OCI-LY3 (cell line): ENCODE data around the gene PTPRU.

Experiments
- H2AFZ ChIP-seq: fragments of 200-600, 300-600 bp; shearing (Covaris generic); 2 replicates; pipeline ENCODE4 v1.6.0; 2014; ENCODE audit warnings: antibody characterized with exemption, low read depth, low read length
- H3K27ac ChIP-seq: fragments of 200-600, 300-600 bp; sonication (generic); 2 replicates; pipeline ENCODE4 v1.5.1; 2014; ENCODE audit warnings: mild to moderate bottlenecking, low read length, moderate library complexity, mixed read lengths
- H3K27me3 ChIP-seq: fragments of 200-600, 300-600 bp; sonication (generic); 2 replicates; pipeline ENCODE4 v1.6.1; 2014; ENCODE audit warnings: low read depth, low read length, mixed read lengths
- H3K36me3 ChIP-seq: fragments of 200-600, 300-600 bp; sonication (generic); replicated peaks from 2 replicates; pipeline ENCODE3; 2014; ENCODE audit warnings: low read depth, low read length, mixed read lengths
- H3K4me1 ChIP-seq: fragments of 300-600, 200-600 bp; sonication (generic); 2 replicates; pipeline ENCODE4 v1.6.1; 2014; ENCODE audit warnings: low read length, mixed read lengths
- H3K4me2 ChIP-seq: fragments of 200-600, 300-600 bp; sonication (generic); 2 replicates; pipeline ENCODE4 v1.6.1; 2014; ENCODE audit warnings: low read length, mixed read lengths
- H3K4me3 ChIP-seq: fragments of 300-600, 200-600 bp; sonication (generic); 2 replicates; pipeline ENCODE4 v1.5.1; 2014; ENCODE audit warnings: antibody characterized with exemption, mild to moderate bottlenecking, low read length, moderate library complexity
- H3K79me2 ChIP-seq: fragments of 300-600, 200-600 bp; shearing (Covaris generic); 2 replicates; pipeline ENCODE4 v1.6.1; 2014; ENCODE audit warnings: mild to moderate bottlenecking, low read length, mixed read lengths
- H3K9ac ChIP-seq: fragments of 300-600, 200-600 bp; shearing (Covaris generic); 2 replicates; pipeline ENCODE4 v1.6.0; 2014; ENCODE audit warnings: mild to moderate bottlenecking, low read length, moderate library complexity
- H3K9me3 ChIP-seq: fragments of 200-600, 300-600 bp; shearing (Covaris generic); 2 replicates; pipeline ENCODE4 v1.6.1; 2014; ENCODE audit warnings: low read length, mixed read lengths; ENCODE audit not compliant: insufficient read depth
- H4K20me1 ChIP-seq: fragments of 200-600, 300-600 bp; sonication (generic); 2 replicates; pipeline ENCODE4 v1.6.1; 2016; ENCODE audit warnings: low read length, mixed read lengths; ENCODE audit not compliant: insufficient read depth
- EZH2phosphoT487 ChIP-seq: fragments of 200-600 bp; shearing (Covaris generic); IDR thresholded peaks from 2 replicates; pipeline ENCODE4 v1.6.1; 2018; ENCODE audit warnings: antibody characterized with exemption, mixed run types, low read depth
- TF ChIP-seq, protein P1 (sequence below): fragments of 200-600, 300-600 bp; sonication (generic); IDR thresholded peaks from 2 replicates; pipeline ENCODE4 v1.5.1; 2014; ENCODE audit warnings: antibody characterized with exemption, low read length, low read depth

Gene PTPRU

DNA sequence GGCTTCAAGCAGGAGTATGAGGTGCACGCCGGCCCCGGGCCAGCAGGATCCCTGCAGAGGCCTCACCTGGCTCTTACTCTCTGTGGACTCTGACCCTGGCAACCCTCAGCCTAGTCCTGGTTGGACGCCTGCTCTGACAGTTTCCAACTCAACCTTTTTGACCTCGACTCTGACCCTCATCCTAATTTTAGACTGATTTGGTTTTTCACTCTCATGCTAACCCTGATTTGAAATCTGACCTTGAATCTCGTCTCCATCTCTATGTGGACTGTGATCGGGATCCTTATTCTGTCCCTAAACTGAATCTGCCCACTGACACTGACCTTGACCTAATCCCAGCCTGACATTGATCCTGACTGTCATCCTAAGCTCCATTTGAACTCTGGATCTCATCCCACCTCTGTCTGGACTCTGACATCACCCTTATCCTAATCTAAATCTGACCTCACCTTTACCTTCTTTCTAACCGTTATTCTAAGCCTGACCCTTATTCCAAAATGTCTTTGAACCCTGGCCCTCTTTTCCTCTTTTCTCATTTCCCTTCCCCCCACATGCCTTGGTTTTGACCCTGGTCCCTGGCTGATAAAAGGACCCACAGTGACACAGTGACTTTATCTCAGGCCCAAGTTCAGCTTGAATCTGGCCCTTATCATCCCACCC, 67.8 kb downstream of the PTPRU start:
- TF ChIP-seq EZH2phosphoT487: no peak
- TF ChIP-seq, protein P1, sequence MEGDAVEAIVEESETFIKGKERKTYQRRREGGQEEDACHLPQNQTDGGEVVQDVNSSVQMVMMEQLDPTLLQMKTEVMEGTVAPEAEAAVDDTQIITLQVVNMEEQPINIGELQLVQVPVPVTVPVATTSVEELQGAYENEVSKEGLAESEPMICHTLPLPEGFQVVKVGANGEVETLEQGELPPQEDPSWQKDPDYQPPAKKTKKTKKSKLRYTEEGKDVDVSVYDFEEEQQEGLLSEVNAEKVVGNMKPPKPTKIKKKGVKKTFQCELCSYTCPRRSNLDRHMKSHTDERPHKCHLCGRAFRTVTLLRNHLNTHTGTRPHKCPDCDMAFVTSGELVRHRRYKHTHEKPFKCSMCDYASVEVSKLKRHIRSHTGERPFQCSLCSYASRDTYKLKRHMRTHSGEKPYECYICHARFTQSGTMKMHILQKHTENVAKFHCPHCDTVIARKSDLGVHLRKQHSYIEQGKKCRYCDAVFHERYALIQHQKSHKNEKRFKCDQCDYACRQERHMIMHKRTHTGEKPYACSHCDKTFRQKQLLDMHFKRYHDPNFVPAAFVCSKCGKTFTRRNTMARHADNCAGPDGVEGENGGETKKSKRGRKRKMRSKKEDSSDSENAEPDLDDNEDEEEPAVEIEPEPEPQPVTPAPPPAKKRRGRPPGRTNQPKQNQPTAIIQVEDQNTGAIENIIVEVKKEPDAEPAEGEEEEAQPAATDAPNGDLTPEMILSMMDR: no peak
- H4K20me1 ChIP-seq: no peaks in the 10 kb centered on the region
- H3K4me2 ChIP-seq: no peak overlapping the region
- H3K27me3 ChIP-seq: no peaks in the 10 kb centered on the region
- H3K4me3 ChIP-seq: no peak overlapping the region
- H3K79me2 ChIP-seq: no peaks in the 10 kb centered on the region
- H3K4me1 ChIP-seq: no peaks in the 10 kb centered on the region
- H3K9me3 ChIP-seq: no peaks in the 10 kb centered on the region
- no peak overlapping the region for H3K27ac ChIP-seq
- H3K9ac ChIP-seq: no peak overlapping the region
- H2AFZ ChIP-seq: no peak overlapping the region
- H3K36me3 ChIP-seq: no peaks in the 10 kb centered on the region

GRCh38 chr1:29305943-29306342, 69.6 kb downstream of the PTPRU start:
- Histone ChIP-seq H3K9ac (no peak overlapping the region), H3K27ac (no peak overlapping the region), H3K4me1 (no peaks in the 10 kb centered on the region), H3K79me2 (no peaks in the 10 kb centered on the region), H3K9me3 (no peaks in the 10 kb centered on the region), H3K4me3 (no peak overlapping the region), H3K27me3 (no peaks in the 10 kb centered on the region), H4K20me1 (no peaks in the 10 kb centered on the region), H2AFZ (no peak overlapping the region), H3K4me2 (no peak overlapping the region), H3K36me3 (no peaks in the 10 kb centered on the region)
- TF ChIP-seq, protein P1: no peak
- no peak for TF ChIP-seq EZH2phosphoT487

DNA sequence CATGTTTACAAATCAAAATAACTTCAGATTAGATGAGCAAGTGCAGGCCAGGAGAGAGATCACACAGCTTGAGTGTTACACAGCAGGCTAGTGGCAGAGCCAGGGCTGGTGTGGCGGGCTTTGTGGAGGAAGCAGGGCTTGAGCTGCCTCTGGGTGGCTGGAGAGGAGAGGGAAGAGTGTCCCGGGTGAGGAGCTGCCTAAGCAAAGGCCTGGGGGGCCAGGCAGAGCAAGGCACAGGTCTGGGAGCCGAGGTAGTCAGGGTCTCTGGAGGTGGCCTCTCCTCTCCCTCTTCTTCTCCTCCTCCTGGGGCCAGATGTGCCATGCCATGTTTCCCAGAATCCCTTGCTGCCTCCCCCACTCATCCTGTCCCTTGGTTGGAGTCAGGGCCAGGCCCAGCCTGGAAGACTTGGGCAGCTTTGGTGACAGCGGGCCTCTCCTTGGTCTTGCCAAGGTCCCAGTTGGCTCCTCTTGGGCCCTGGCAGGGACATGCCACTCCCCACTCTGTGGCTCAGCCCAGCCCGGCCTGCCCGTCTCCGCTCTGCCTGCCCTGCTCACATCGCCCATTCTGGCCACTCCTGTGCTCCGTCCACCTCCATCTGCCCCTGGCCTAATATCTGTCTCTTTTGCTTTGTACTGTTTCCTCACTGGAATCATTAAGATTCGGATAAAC, 70.3 kb downstream of the PTPRU start:
- H3K27ac ChIP-seq: no peak overlapping the region
- TF ChIP-seq, protein P1: no peak
- TF ChIP-seq EZH2phosphoT487: no peak
- no peak overlapping the region for H3K4me3 ChIP-seq
- no peak overlapping the region for H3K4me2 ChIP-seq
- no peaks in the 10 kb centered on the region for H3K79me2 ChIP-seq
- H4K20me1 ChIP-seq: no peaks in the 10 kb centered on the region
- H3K36me3 ChIP-seq: no peaks in the 10 kb centered on the region
- H3K9me3 ChIP-seq: no peaks in the 10 kb centered on the region
- H3K4me1 ChIP-seq: no peaks in the 10 kb centered on the region
- H2AFZ ChIP-seq: no peak overlapping the region
- no peak overlapping the region for H3K9ac ChIP-seq
- no peaks in the 10 kb centered on the region for H3K27me3 ChIP-seq

- Histone ChIP-seq H3K79me2 (no peaks in the 10 kb centered on the region), H3K9me3 (no peaks in the 10 kb centered on the region), H3K36me3 (no peaks in the 10 kb centered on the region), H3K27me3 (no peaks in the 10 kb centered on the region), H3K9ac (no peak overlapping the region), H3K4me3 (no peak overlapping the region), H2AFZ (no peak overlapping the region), H4K20me1 (no peaks in the 10 kb centered on the region), H3K27ac (no peak overlapping the region), H3K4me1 (no peaks in the 10 kb centered on the region), H3K4me2 (no peak overlapping the region)
- TF ChIP-seq, protein P1: no peak
- TF ChIP-seq EZH2phosphoT487: no peak
These were observed 72.8 kb downstream of the PTPRU start for GRCh38 chr1:29309075-29309474.
